NOMO-1 (cell line): ENCODE measurements around the gene GAP43.
"Not testable (repeated sequence)": the region's sequence is repeated elsewhere in the genome, so short reads cannot be mapped to it uniquely, and the experiment has no call there.

ENCODE experiments used
- DNase-seq, 2 experiments: peaks; one replicate each; lab custom pipeline; 2025; ENCODE audit not compliant: unreplicated experiment in 2 of 2; lab: John Stamatoyannopoulos, UW

The GAP43 gene

GRCh38 chr3:115741650-115742049 is 118.3 kb downstream of the GAP43 start:
- no peak for DNase-seq

DNA sequence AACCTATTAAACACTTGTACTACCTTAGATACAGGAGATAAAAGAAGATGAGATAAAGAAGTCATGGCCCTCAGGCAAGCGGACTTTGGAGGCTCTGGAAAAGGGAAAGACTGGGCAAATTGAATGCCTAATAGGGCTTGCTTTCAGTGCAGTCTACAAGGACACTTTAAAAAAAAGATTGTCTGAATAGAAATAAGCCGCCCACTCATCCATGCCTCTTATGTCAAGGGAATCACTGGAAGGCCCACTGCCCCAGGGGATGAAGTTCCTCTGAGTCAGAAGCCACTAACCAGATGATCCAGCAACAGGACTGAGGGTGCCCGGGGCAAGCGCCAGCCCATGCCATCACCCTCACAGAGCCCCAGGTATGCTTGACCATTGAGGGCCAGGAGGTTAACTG is 121.2 kb downstream of the GAP43 start:
- not testable (repeated sequence) for DNase-seq

GRCh38 chr3:115752978-115753377 is 129.7 kb downstream of the GAP43 start:
- DNase-seq, result not testable (repeated sequence)

DNA sequence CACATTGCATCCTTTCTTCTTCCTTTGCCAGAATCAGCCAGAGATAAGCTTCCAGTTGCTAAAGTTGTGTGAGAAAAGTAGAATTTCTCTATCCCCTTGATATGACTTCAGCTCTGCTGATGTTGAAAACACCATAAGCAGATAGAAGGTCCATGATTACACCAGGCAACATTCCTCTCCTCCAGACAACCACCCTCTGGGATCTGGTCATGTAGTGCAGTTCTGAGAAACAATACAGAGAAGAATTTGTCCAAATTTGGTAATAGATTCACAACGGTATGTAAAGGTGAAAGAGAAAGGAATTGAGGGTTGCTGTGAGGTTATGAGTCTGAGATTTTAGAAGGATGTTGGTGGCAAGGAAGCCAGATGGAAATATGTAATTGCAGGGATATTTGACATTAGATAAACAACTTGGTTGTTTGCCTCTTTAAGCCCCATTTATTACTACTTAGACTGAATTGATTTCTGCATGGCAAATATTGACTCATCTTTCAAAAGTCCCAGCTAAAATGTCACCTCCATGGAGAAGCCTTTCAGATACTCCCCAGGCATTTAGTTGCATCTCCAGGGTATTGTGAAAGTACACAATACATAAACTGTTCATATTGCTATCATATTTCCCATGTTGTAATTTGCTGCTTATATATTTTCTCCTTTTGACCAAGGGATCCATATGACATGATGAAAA is 134.9 kb downstream of the GAP43 start:
- DNase-seq, result no peak

GRCh38 chr3:115760716-115761115 is 137.4 kb downstream of the GAP43 start:
- no peak for DNase-seq

DNA sequence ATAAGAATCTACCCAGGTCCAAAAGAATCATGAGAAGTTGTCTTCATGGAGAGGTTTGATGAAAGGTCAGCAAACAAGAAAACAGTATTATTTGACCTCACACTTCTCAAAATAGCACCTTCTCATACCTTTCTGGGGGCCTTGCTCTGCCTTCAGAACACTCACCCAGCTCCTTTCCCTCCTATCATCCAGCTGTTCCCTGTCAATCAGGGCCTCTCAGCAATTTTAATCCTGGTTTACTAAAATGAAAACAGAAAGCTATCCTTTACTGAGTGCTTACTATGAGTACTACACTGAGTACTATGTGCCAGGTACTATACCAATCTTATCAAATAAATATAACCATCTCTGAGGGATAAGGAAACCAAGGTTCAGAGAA is 138.6 kb downstream of the GAP43 start:
- no peak for DNase-seq

DNA sequence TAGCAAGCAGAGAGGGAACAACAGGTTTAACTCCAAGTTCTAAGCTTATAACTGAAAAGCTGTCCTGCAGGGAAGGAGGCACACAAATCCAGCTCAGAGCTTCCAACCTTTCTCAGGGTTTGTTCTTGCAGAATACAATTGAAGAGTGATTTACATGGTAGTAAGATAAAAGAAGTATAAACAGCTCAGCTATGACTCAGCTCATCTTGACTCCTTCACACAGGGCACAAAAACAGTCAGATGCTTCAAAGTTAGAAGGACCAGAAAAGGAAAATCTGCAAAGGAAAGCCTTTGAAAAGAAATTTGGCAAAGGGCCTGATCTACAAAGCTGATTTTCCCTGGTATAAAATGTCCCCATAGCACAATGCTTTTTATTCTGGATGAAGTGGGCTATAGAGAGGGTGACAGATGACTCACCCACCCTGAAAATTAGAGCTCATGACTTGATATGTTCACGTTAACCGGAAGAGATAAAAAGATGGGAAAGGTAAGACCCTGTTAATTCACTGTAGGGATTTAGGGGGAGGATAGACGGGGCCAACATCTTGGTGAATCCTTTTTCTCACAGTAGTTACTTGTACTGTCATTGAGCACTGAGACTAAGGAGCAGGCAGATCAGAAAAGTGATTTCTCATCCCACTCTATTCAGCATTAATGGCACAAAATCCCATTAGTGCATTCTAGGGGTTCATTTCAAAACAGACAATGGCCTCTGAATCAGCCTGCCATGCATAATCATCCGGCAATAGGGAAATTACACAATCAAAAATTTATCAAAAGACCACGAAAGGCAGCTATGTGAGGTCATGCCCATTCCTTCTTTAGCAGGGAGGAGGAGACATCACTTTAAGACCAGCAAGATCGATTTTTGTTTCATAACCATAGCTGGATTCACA is 143.5 kb downstream of the GAP43 start:
- no peak for DNase-seq

- DNase-seq, result no peak
Measured at GRCh38 chr3:115768661-115769060, 145.4 kb downstream of the GAP43 start.
